K562 (cell line): ENCODE measurements around the gene CTCFL. TPM values are rescaled to one million over a fixed set of nuclear protein-coding genes. Genes with fewer than 3 reads are reported as not detected.

Experiments used
- ADNP ChIP-seq: fragments of 200-800 bp; sonication (Bioruptor generic); IDR thresholded peaks from 2 replicates; pipeline ENCODE4 v1.6.1; 2016; ENCODE audit warnings: missing genetic modification characterization, missing compliant biosample characterization
- BCOR ChIP-seq: fragments of 450-650 bp; IDR thresholded peaks from 2 replicates; pipeline ENCODE4 v1.6.1; 2016
- DIDO1 ChIP-seq: fragments of 450-650 bp; IDR thresholded peaks from 2 replicates; pipeline ENCODE4 v1.6.1; 2016; ENCODE audit warnings: low read depth, missing biosample characterization, missing genetic modification characterization
- HNRNPLL ChIP-seq: fragments of 200-400 bp; formaldehyde crosslinking; IDR thresholded peaks from 2 replicates; pipeline ENCODE4 v1.6.1; 2017; ENCODE audit warnings: low read length, low read depth, mild to moderate bottlenecking; ENCODE audit not compliant: poor library complexity, severe bottlenecking
- MYC ChIP-seq, 2 experiments: fragments of 250-450 bp in 1 of 2; sonication (Bioruptor Pico) in 1 of 2; IDR thresholded peaks; 2 replicates each; pipeline versions ENCODE4 v1.5.1 to v1.6.1; 2012 to 2021; ENCODE audit warnings: low read depth in 2 of 2, borderline replicate concordance in 1 of 2, improper control_type of control experiment in 1 of 2, low read length in 1 of 2, mild to moderate bottlenecking in 1 of 2, moderate library complexity in 1 of 2
- RBM14 ChIP-seq: fragments of 200-400 bp; formaldehyde crosslinking; IDR thresholded peaks from 2 replicates; pipeline ENCODE4 v1.6.1; 2018; ENCODE audit warnings: low read depth, mild to moderate bottlenecking, low read length, moderate library complexity, borderline replicate concordance; ENCODE audit not compliant: insufficient read depth
- SRSF1 ChIP-seq: fragments of 200-400 bp; formaldehyde crosslinking; IDR thresholded peaks from 2 replicates; pipeline ENCODE4 v1.6.1; 2017; ENCODE audit warnings: mild to moderate bottlenecking, low read depth, low read length, moderate library complexity
- TARDBP ChIP-seq: fragments of 450-650 bp; IDR thresholded peaks from 2 replicates; pipeline ENCODE4 v1.6.1; 2016
- ZC3H8 ChIP-seq: fragments of 450-650 bp; IDR thresholded peaks from 2 replicates; pipeline ENCODE4 v1.6.1; 2017
- ZNF316 ChIP-seq: fragments of 450-650 bp; IDR thresholded peaks from 2 replicates; pipeline ENCODE4 v1.6.1; 2016
- ZNF347 ChIP-seq: fragments of 450-650 bp; formaldehyde crosslinking; IDR thresholded peaks from 2 replicates; pipeline ENCODE4 v1.4.0; 2020; ENCODE audit warnings: low read depth, mild to moderate bottlenecking, moderate library complexity
- ZNF785 ChIP-seq: fragments of 250-450 bp; sonication (Bioruptor Pico); IDR thresholded peaks from 2 replicates; pipeline ENCODE4 v1.4.0; 2020; ENCODE audit warnings: mild to moderate bottlenecking
- polyA plus RNA-seq, 8 experiments: library from polyadenylated mRNA; depleted of rRNA in 4 of 8; stranded (reverse) in 5 of 8; unstranded in 3 of 8; fragments of >200 nt; fragmentation: Nextera tagmentation in 2 of 8; fragmentation: Illumina TruSeq in 1 of 8; extraction: Ambion mirVana in 2 of 8; extraction: Trizol in 1 of 8; gene quantifications; 2 replicates each; pipeline versions ENCODE4 v1.2.1 to v1.2.3, GENCODE V29; 2011 to 2014; ENCODE audit warnings: inconsistent platforms in 1 of 8, missing spikeins in 1 of 8
- total RNA-seq, 7 experiments: library from RNA; depleted of rRNA in 6 of 7; stranded (reverse); fragments of >200 nt in 6 of 7; fragmentation: Illumina TruSeq in 2 of 7; extraction: Trizol in 2 of 7; gene quantifications; 2 replicates each; pipeline versions ENCODE4 v1.2.1 to v1.2.3, GENCODE V29; 2011 to 2021; ENCODE audit warnings: low replicate concordance in 1 of 7
- TF ChIP-seq, protein P1 (sequence below), 2 experiments: fragments of 450-650 bp; IDR thresholded peaks; 2 replicates each; pipeline ENCODE4 v1.6.1; 2016; ENCODE audit warnings: mild to moderate bottlenecking in 2 of 2, borderline replicate concordance in 1 of 2, low read depth in 1 of 2, moderate library complexity in 1 of 2
- TF ChIP-seq, protein P2 (sequence below): sonication (generic); formaldehyde crosslinking; IDR thresholded peaks from 2 replicates; pipeline ENCODE4 v1.8.1; 2022; ENCODE audit warnings: missing genetic modification reagents

The CTCFL gene
- total and polyA plus RNA-seq, 9 of the 15 experiments (the other 6 are each of a cell fraction or from before 2014, with no cell fraction given): 42.4 to 188 (median 111) TPM

DNA sequence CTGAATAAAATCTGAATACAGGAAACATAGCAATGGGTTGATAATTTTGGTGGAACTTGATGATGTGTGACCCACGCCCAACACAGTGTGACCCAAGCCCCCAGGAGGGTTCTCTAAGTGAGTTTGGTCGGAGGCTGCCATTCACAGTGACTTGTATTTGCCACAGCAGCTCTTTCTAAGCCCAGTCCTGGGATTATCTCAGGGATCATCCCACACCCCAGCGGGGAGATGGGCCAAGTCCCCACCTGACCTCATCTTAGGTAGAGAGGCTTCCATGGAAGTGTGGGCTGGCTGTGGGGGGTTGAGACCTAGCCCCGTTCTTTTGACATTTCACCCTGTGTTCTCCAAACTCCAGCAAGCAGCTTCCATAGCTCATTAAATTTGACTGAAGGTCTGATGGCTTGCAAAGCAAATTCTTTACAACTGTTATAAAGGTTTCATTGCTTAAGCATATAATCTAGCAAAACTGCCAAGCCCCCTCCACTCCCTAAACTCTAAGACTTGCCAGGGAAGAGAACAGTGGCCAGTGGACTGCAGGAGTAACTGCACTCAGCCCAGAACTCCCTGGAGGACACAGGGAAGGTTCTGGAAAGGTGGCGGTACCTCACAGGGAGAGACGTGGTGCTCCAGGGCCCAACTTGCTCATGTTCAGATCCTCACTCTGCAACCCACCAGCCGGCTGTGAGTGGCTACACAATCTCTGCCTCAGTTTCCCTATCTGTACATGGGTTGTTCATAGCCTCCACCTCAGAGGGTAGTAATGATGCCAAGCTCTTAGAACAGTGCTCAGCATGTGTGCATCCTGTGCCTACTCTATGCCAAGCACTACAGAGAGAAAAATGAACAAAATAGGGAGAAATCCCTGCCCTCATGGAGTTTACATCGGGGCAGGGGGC is 35.0 kb upstream of the CTCFL start (continued):
- TF ChIP-seq TARDBP (no peak), ZC3H8 (no peak), HNRNPLL (no peak), ZNF316 (peak; percentile 67; the same call in 1 of the 2 replicates), RBM14 (no peak), SRSF1 (no peak), DIDO1 (tag) (no peak), MYC (IDR thresholded peaks at IDR 0.05; ENCODE audit: low read depth, low read length) (no peak), MYC (CRISPR knock-in tag; IDR thresholded peaks at IDR 0.05; ENCODE audit: borderline replicate concordance, low read depth) (no peak), ADNP (no peak), BCOR (peak; percentile 84), ZNF347 (no peak), ZNF785 (CRISPR knock-in tag) (no peak)
- TF ChIP-seq, protein P1, sequence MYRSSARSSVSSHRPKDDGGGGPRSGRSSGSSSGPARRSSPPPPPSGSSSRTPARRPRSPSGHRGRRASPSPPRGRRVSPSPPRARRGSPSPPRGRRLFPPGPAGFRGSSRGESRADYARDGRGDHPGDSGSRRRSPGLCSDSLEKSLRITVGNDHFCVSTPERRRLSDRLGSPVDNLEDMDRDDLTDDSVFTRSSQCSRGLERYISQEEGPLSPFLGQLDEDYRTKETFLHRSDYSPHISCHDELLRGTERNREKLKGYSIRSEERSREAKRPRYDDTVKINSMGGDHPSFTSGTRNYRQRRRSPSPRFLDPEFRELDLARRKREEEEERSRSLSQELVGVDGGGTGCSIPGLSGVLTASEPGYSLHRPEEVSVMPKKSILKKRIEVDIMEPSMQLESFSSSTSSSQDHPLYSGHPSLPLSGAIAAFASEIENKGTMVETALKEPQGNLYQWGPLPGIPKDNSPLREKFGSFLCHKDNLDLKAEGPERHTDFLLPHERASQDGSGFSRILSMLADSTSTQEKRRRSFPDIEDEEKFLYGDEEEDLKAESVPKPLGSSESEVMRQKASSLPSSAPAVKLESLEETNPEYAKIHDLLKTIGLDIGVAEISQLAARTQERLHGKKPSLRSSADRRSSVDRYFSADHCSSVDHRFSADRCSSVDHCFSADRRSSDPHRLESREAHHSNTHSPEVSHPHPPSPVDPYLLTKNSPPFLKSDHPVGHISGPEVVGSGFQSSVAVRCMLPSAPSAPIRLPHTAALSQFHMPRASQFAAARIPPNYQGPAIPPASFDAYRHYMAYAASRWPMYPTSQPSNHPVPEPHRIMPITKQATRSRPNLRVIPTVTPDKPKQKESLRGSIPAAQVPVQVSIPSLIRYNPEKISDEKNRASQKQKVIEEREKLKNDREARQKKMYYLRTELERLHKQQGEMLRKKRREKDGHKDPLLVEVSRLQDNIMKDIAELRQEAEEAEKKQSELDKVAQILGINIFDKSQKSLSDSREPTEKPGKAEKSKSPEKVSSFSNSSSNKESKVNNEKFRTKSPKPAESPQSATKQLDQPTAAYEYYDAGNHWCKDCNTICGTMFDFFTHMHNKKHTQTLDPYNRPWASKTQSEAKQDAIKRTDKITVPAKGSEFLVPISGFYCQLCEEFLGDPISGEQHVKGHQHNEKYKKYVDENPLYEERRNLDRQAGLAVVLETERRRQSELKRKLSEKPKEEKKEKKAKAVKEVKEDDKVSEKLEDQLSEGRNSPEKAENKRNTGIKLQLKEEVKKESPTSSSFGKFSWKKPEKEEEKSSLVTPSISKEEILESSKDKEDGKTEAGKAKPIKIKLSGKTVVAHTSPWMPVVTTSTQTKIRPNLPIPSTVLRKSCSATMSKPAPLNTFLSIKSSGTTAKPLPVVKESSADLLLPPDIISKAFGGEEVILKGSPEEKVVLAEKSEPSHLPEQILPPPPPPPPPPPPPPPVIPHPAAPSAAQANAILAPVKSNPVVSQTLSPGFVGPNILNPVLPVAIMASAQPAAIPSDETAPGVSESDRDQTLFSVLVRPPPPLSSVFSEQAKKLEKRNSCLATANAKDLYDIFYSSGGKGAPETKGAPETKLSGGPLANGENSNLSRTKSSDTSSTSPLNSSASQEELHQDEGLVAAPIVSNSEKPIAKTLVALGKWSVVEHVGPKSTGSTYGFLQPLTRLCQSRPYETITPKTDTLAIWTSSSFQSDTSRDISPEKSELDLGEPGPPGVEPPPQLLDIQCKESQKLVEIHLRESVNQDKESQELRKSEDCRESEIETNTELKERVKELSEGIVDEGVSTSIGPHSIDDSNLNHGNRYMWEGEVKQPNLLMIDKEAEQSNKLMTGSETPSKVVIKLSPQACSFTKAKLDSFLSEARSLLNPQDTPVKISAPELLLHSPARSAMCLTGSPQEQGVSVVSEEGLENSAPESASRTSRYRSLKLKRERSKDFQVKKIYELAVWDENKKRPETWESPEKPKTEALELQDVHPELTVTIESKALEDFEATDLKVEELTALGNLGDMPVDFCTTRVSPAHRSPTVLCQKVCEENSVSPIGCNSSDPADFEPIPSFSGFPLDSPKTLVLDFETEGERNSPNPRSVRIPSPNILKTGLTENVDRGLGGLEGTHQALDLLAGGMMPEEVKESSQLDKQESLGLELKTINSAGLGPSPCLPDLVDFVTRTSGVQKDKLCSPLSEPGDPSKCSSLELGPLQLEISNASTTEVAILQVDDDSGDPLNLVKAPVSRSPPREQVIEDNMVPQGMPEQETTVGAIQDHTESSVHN (IDR thresholded peaks at IDR 0.05; ENCODE audit: borderline replicate concordance in 1 of 2, low read depth in 1 of 2): no peak
- TF ChIP-seq, protein P2, sequence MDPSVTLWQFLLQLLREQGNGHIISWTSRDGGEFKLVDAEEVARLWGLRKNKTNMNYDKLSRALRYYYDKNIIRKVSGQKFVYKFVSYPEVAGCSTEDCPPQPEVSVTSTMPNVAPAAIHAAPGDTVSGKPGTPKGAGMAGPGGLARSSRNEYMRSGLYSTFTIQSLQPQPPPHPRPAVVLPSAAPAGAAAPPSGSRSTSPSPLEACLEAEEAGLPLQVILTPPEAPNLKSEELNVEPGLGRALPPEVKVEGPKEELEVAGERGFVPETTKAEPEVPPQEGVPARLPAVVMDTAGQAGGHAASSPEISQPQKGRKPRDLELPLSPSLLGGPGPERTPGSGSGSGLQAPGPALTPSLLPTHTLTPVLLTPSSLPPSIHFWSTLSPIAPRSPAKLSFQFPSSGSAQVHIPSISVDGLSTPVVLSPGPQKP: no peak
